ENCODE measurements around the gene POLDIP2. TPM values are rescaled to one million over a fixed set of nuclear protein-coding genes. Genes with fewer than 3 reads are reported as not detected.

The POLDIP2 gene
- total RNA-seq, 3 donors from 2014 or later: 71.7 to 82.4 (median 81.3) TPM

- TF ChIP-seq CTCF (IDR thresholded peaks at IDR 0.05): no peak
- ATAC-seq (no peak), DNase-seq (no peak)
- H3K4me1 ChIP-seq (ENCODE audit: low read depth): peaks cover 23% of the 10 kb centered on the region
- H3K4me3 ChIP-seq: no peak overlapping the region
- intact Hi-C loops (cut with DNase I, micrococcal nuclease): no loop called here
- H3K9me3 ChIP-seq: no peaks in the 10 kb centered on the region
- peaks cover 4% of the 10 kb centered on the region for H3K36me3 ChIP-seq (ENCODE audit: low read depth)
Observed at GRCh38 chr17:28338056-28338768, 19.1 kb downstream of the POLDIP2 start.

GRCh38 chr17:28335959-28336871 lies 21.1 kb downstream of the POLDIP2 start:
- TF ChIP-seq CTCF (IDR thresholded peaks at IDR 0.05): no peak
- peaks cover 23% of the 10 kb centered on the region for H3K4me1 ChIP-seq (ENCODE audit: low read depth)
- peaks cover 4% of the 10 kb centered on the region for H3K36me3 ChIP-seq (ENCODE audit: low read depth)
- intact Hi-C loops (cut with DNase I, micrococcal nuclease): no loop called here
- DNase-seq (peak; percentile 53 to 66 (median 53)), ATAC-seq (peak; percentile 31)
- peak overlapping the region; percentile 84 for H3K4me3 ChIP-seq
- no peaks in the 10 kb centered on the region for H3K9me3 ChIP-seq

- TF ChIP-seq CTCF (IDR thresholded peaks at IDR 0.05): no peak
- H3K4me1 ChIP-seq (ENCODE audit: low read depth): peaks cover 23% of the 10 kb centered on the region
- no peaks in the 10 kb centered on the region for H3K9me3 ChIP-seq
- intact Hi-C loops (cut with DNase I, micrococcal nuclease): no loop called here
- peaks cover 4% of the 10 kb centered on the region for H3K36me3 ChIP-seq (ENCODE audit: low read depth)
- DNase-seq (peak; percentile 97 to 100 (median 98)), ATAC-seq (peak; percentile 97)
- H3K4me3 ChIP-seq: peak within 1 kb of the TSS; percentile 84
Observed at GRCh38 chr17:28335201-28335958, 21.9 kb downstream of the POLDIP2 start, which contains the start of the genes IFT20 and TNFAIP1. TSS of gene IFT20 (minus strand) at chr17:28335472. CDS start at chr17:28331985, 3,487 bp downstream. TSS of gene TNFAIP1 (plus strand) at chr17:28335761. CDS start at chr17:28339522, 3,761 bp downstream.

- peaks cover 23% of the 10 kb centered on the region for H3K4me1 ChIP-seq (ENCODE audit: low read depth)
- H3K4me3 ChIP-seq: peak overlapping the region; percentile 84
- H3K36me3 ChIP-seq (ENCODE audit: low read depth): peaks cover 4% of the 10 kb centered on the region
- peak; percentile 3 for ATAC-seq
- intact Hi-C loops (cut with DNase I, micrococcal nuclease): no loop called here
- H3K9me3 ChIP-seq: no peaks in the 10 kb centered on the region
- no peak for TF ChIP-seq CTCF (IDR thresholded peaks at IDR 0.05)
- DNase-seq: peak in 1 of 3 donors; percentile 34
Observed at GRCh38 chr17:28334666-28335200, 22.6 kb downstream of the POLDIP2 start.

GRCh38 chr17:28334171-28334570 lies 23.2 kb downstream of the POLDIP2 start:
- Histone ChIP-seq H3K36me3 (ENCODE audit: low read depth) (peaks cover 4% of the 10 kb centered on the region), H3K9me3 (no peaks in the 10 kb centered on the region), H3K4me3 (no peak overlapping the region), H3K4me1 (ENCODE audit: low read depth) (peaks cover 23% of the 10 kb centered on the region)
- no peak for TF ChIP-seq CTCF (IDR thresholded peaks at IDR 0.05)
- DNase-seq: no peak
- ATAC-seq: no peak
- intact Hi-C loops (cut with DNase I, micrococcal nuclease): no loop called here

Data from mucosa of descending colon (tissue), 3 donors.